ENCODE measurements around the gene GOLGB1. TPM values are rescaled to one million over a fixed set of nuclear protein-coding genes. Genes with fewer than 3 reads are reported as not detected.
"Not testable (repeated sequence)": the region's sequence is repeated elsewhere in the genome, so short reads cannot be mapped to it uniquely, and the experiment has no call there.

GOLGB1 gene, protein sequence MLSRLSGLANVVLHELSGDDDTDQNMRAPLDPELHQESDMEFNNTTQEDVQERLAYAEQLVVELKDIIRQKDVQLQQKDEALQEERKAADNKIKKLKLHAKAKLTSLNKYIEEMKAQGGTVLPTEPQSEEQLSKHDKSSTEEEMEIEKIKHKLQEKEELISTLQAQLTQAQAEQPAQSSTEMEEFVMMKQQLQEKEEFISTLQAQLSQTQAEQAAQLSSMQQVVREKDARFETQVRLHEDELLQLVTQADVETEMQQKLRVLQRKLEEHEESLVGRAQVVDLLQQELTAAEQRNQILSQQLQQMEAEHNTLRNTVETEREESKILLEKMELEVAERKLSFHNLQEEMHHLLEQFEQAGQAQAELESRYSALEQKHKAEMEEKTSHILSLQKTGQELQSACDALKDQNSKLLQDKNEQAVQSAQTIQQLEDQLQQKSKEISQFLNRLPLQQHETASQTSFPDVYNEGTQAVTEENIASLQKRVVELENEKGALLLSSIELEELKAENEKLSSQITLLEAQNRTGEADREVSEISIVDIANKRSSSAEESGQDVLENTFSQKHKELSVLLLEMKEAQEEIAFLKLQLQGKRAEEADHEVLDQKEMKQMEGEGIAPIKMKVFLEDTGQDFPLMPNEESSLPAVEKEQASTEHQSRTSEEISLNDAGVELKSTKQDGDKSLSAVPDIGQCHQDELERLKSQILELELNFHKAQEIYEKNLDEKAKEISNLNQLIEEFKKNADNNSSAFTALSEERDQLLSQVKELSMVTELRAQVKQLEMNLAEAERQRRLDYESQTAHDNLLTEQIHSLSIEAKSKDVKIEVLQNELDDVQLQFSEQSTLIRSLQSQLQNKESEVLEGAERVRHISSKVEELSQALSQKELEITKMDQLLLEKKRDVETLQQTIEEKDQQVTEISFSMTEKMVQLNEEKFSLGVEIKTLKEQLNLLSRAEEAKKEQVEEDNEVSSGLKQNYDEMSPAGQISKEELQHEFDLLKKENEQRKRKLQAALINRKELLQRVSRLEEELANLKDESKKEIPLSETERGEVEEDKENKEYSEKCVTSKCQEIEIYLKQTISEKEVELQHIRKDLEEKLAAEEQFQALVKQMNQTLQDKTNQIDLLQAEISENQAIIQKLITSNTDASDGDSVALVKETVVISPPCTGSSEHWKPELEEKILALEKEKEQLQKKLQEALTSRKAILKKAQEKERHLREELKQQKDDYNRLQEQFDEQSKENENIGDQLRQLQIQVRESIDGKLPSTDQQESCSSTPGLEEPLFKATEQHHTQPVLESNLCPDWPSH (N-terminal part only)
- 10 to 100 TPM; 73.5 to 74.0 TPM for total RNA-seq
- polyA plus RNA-seq: 10 to 100 TPM; 14.5 to 25.5 TPM
- long read RNA-seq, donor 1, full-length matches to known transcripts: 32 of 159 reads
- long read RNA-seq, donor 1, partial matches to known transcripts: 77 of 159 reads
- long read RNA-seq, donor 1, other reads (novel, unspliced or antisense): 50 of 159 reads
- long read RNA-seq, donor 2, full-length matches to known transcripts: 7 of 58 reads
- long read RNA-seq, donor 2, partial matches to known transcripts: 24 of 58 reads
- long read RNA-seq, donor 2, other reads (novel, unspliced or antisense): 27 of 58 reads

DNA sequence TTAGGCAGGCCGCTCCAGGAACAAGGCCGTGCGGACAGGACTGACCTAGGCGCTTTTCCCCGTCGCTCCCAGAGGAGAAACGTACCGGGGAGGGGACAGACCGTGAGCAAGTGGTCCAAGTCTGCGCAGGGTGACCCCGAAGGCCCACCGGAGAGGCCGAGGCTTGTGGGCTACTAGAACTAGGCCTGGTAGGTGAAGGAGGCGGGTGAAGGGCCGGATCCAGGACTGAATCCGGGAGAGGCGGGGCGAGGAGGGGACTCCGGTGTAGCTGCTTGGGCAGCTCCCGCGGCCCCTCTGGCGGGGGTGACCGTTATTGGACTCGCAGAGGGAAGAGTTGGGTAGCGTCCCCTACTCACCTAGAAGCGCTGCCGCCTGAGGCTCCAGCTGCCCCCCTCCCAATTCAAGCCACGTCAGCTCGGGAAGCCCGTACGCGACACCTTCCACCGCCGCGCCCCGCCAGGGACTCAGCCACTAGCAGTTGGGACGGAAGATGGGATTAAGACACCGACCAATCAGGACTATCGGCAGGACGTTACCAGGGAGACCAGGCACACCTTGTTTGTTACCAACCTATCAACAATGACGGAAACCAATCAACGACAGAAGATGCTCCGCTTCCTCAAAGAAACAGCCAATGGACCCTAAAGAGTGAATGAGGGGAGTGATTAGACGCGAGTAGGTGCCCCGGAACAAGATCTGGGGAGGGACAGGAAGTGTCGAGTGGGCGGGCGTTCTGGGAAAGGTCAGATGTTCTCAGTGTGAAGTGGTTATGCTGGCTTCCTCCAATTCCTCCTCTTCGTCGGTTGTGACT lies at the start of gene GOLGB1:
TSS of gene GOLGB1 (minus strand) at position 466 of the 811 bp plus-strand sequence. CDS start 18,770 bp downstream, outside the sequence.
- peak within 1 kb of the TSS; percentile 75 to 87 for H3K4me3 ChIP-seq (ENCODE audit: low read length in 2 of 2)
- H3K9me3 ChIP-seq (ENCODE audit: control insufficient read depth, low read length): no peaks in the 10 kb centered on the region
- peaks cover 0 to 6% of the 10 kb centered on the region in 2 donors for H3K4me1 ChIP-seq (ENCODE audit: control insufficient read depth in 1 of 2, insufficient read depth in 2 of 2, low read length in 2 of 2)
- ATAC-seq (ENCODE audit: low FRiP score) (peak; percentile 99), DNase-seq (peak; percentile 96 to 97)
- intact Hi-C loops (cut with DNase I): loop anchor here in 1 of 2 donors (2.0 kb wide), 1 partner anchor 85 kb away; the partner anchor contains the start of genes EAF2 and IQCB1
- H3K27ac ChIP-seq (ENCODE audit: low read depth in 1 of 2, low read length in 2 of 2): peak within 1 kb of the TSS; percentile 12 to 74
- H3K27me3 ChIP-seq (ENCODE audit: control insufficient read depth in 1 of 2, insufficient read depth in 2 of 2, low read length in 1 of 2): no peaks in the 10 kb centered on the region
- no peaks in the 10 kb centered on the region for H3K36me3 ChIP-seq (ENCODE audit: control insufficient read depth in 1 of 2, insufficient read depth in 2 of 2, low read length in 1 of 2)
- 0% methylated on average over 44 to 51 of the region's 51 CpGs for WGBS, 2 donors

DNA sequence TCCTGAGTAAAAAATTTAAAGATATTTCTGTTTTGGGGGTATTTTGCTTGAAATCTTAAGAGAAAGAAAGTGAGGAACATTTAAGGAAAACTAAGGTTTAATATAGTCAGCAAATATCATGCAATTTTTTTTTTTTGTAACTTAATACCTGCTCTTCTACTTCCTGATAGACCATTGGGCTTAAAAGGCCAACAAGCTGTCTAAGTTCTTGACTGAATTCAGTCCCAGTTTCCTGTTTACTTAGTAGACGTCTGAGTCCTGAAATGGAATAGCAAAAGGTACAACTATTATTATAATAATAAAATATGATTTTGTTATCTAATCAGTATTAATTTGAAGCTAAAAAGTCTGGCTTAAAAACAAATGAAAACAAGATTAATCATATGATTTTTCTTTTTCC lies 47.4 kb upstream of the GOLGB1 start:
- ATAC-seq (ENCODE audit: low FRiP score) (no peak), DNase-seq (no peak)
- WGBS, 2 donors: 2 to 4% methylated on average over 1 of the region's 1 CpG
- intact Hi-C loops (cut with DNase I): no loop called here
- no peaks in the 10 kb centered on the region for H3K9me3 ChIP-seq (ENCODE audit: control insufficient read depth, low read length)
- H3K4me3 ChIP-seq (ENCODE audit: low read length in 2 of 2): no peak overlapping the region
- no peaks in the 10 kb centered on the region for H3K36me3 ChIP-seq (ENCODE audit: control insufficient read depth in 1 of 2, insufficient read depth in 2 of 2, low read length in 1 of 2)
- no peaks in the 10 kb centered on the region for H3K27me3 ChIP-seq (ENCODE audit: control insufficient read depth in 1 of 2, insufficient read depth in 2 of 2, low read length in 1 of 2)
- no peak overlapping the region for H3K27ac ChIP-seq (ENCODE audit: low read depth in 1 of 2, low read length in 2 of 2)
- no peaks in the 10 kb centered on the region for H3K4me1 ChIP-seq (ENCODE audit: control insufficient read depth in 1 of 2, insufficient read depth in 2 of 2, low read length in 2 of 2)

DNA sequence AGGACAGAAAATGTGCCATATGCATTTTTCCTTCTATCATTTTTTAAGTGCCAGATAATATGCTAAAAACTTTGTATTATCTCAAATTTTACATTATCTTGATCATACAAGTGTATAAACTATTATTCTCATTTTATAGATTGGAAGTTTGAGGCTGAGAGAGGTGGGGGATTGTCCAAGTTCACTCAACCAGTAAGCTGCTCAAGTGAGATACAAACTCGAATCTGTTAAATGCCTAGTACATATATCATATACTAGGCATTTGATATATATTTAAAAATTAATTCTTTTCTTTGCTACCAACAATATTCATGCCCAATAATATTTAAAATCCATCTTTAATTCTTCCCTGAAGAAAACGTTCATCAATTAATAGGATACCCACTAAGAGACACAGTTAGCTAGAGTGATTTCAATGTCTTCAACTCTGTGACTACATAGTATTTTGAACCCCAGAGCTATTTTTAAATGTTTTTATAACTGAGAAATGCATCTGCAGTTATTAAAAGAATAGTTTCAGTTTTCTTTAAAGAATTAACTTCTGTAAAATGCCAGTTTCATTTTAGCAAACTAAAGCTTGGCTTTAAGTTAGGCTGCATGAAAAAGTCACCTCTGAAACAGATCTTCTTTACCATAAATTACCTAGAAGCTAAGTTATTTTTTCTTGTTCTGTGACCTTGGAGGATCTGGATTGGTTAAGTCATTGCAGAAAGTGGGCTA lies 44.9 kb upstream of the GOLGB1 start:
- Histone ChIP-seq H3K9me3 (ENCODE audit: control insufficient read depth, low read length) (no peaks in the 10 kb centered on the region), H3K4me3 (ENCODE audit: low read length in 2 of 2) (no peak overlapping the region), H3K27ac (ENCODE audit: low read depth in 1 of 2, low read length in 2 of 2) (no peak overlapping the region), H3K36me3 (ENCODE audit: control insufficient read depth in 1 of 2, insufficient read depth in 2 of 2, low read length in 1 of 2) (no peaks in the 10 kb centered on the region), H3K4me1 (ENCODE audit: control insufficient read depth in 1 of 2, insufficient read depth in 2 of 2, low read length in 2 of 2) (no peaks in the 10 kb centered on the region), H3K27me3 (ENCODE audit: control insufficient read depth in 1 of 2, insufficient read depth in 2 of 2, low read length in 1 of 2) (no peaks in the 10 kb centered on the region)
- intact Hi-C loops (cut with DNase I): no loop called here
- 58 to 67% methylated on average over 2 of the region's 2 CpGs for WGBS, 2 donors
- DNase-seq: no peak
- no peak for ATAC-seq (ENCODE audit: low FRiP score)

DNA sequence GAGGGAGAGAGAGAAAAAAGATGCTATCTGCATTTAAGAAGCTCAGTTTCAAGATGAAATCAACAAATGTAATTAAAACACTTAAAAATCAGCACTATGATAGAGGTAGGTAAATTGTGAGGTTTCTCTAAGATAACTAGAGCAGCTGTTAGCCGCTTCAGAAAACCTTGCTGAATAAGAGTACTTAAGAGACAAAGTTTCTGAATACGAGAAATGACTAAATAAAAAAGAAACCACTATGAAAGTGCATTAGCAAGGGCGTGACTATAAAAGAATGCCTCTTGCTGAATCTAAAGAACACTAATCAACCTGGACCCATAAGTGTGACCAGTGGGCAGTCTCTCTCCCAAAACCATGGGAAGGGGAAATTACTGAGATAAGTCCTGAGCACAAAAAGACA lies 43.5 kb upstream of the GOLGB1 start:
- Histone ChIP-seq H3K9me3 (ENCODE audit: control insufficient read depth, low read length) (no peaks in the 10 kb centered on the region), H3K27me3 (ENCODE audit: control insufficient read depth in 1 of 2, insufficient read depth in 2 of 2, low read length in 1 of 2) (no peaks in the 10 kb centered on the region), H3K4me1 (ENCODE audit: control insufficient read depth in 1 of 2, insufficient read depth in 2 of 2, low read length in 2 of 2) (no peaks in the 10 kb centered on the region), H3K27ac (ENCODE audit: low read depth in 1 of 2, low read length in 2 of 2) (no peak overlapping the region), H3K4me3 (ENCODE audit: low read length in 2 of 2) (no peak overlapping the region), H3K36me3 (ENCODE audit: control insufficient read depth in 1 of 2, insufficient read depth in 2 of 2, low read length in 1 of 2) (no peaks in the 10 kb centered on the region)
- intact Hi-C loops (cut with DNase I): no loop called here
- DNase-seq: no peak
- 93 to 94% methylated on average over 3 of the region's 3 CpGs for WGBS, 2 donors
- no peak for ATAC-seq (ENCODE audit: low FRiP score)

DNA sequence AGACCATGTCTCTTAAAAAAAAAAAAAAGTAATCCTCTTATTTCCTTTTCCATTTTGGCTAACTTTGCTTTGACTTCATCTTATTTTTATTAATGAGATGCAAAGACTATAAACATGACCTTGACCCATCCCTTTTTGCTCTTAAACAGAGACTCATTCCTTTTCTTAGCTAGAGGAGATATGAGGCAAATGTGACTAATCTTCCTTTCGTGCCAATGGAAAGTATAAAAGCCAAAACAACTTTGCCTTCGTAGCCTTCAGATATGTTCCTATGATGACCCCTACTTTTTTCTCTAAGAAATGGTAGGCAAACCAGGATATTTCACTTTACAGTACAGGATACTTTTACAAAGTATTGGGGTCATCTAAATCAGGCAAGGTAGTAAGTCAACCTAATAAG lies 36.9 kb upstream of the GOLGB1 start:
- intact Hi-C loops (cut with DNase I): no loop called here
- DNase-seq (no peak), ATAC-seq (ENCODE audit: low FRiP score) (no peak)
- H3K9me3 ChIP-seq (ENCODE audit: control insufficient read depth, low read length): no peaks in the 10 kb centered on the region
- no peak overlapping the region for H3K27ac ChIP-seq (ENCODE audit: low read depth in 1 of 2, low read length in 2 of 2)
- H3K4me3 ChIP-seq (ENCODE audit: low read length in 2 of 2): no peak overlapping the region
- H3K27me3 ChIP-seq (ENCODE audit: control insufficient read depth in 1 of 2, insufficient read depth in 2 of 2, low read length in 1 of 2): no peaks in the 10 kb centered on the region
- H3K36me3 ChIP-seq (ENCODE audit: control insufficient read depth in 1 of 2, insufficient read depth in 2 of 2, low read length in 1 of 2): peaks cover 0 to 3% of the 10 kb centered on the region in 2 donors
- WGBS, 2 donors: 24% methylated on average over 2 of the region's 2 CpGs
- no peaks in the 10 kb centered on the region for H3K4me1 ChIP-seq (ENCODE audit: control insufficient read depth in 1 of 2, insufficient read depth in 2 of 2, low read length in 2 of 2)

DNA sequence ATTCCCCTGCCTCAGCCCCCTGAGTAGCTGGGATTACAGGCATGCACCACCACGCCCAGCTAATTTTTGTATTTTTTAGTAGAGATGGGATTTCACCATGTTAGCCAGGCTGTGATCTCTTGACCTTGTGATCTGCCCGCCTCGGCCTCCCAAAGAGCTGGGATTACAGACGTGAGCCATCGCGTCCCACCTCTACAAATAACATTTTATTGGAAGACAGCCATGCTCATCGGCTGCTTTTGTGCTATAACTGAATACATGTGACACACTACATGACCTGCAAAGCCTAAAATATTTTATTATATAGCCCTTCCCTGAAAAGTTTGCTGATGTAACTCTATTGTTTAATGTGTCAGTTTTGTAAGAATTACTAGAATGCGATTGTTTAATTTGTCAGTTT lies 33.2 kb upstream of the GOLGB1 start:
- H3K36me3 ChIP-seq (ENCODE audit: control insufficient read depth in 1 of 2, insufficient read depth in 2 of 2, low read length in 1 of 2); H3K9me3 ChIP-seq (ENCODE audit: control insufficient read depth, low read length); H3K27ac ChIP-seq (ENCODE audit: low read depth in 1 of 2, low read length in 2 of 2); intact Hi-C loops (cut with DNase I); ATAC-seq (ENCODE audit: low FRiP score); H3K27me3 ChIP-seq (ENCODE audit: control insufficient read depth in 1 of 2, insufficient read depth in 2 of 2, low read length in 1 of 2); H3K4me3 ChIP-seq (ENCODE audit: low read length in 2 of 2); DNase-seq; H3K4me1 ChIP-seq (ENCODE audit: control insufficient read depth in 1 of 2, insufficient read depth in 2 of 2, low read length in 2 of 2): not testable (repeated sequence)
- WGBS, 2 donors: 85 to 87% methylated on average over 8 of the region's 8 CpGs

DNA sequence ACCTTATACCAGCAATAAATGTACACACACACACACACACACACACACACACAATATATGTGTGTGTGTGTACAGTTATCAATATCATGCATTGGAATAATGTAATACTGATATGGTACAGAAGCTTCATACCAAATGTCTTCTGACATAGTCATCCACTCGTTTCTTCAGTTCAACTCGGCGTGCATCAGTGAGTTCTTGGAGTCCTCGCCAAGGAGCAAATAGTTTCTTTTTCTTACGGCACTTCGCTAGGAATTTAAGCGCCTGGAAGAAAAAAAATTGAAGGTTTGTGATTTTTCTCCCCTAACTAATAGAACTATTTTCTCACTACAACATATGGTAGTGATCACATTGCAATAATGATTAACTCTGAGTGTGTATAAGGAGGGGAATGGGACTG lies 32.1 kb upstream of the GOLGB1 start:
- Histone ChIP-seq H3K36me3 (ENCODE audit: control insufficient read depth in 1 of 2, insufficient read depth in 2 of 2, low read length in 1 of 2) (peaks cover 0 to 10% of the 10 kb centered on the region in 2 donors), H3K9me3 (ENCODE audit: control insufficient read depth, low read length) (no peaks in the 10 kb centered on the region), H3K27me3 (ENCODE audit: control insufficient read depth in 1 of 2, insufficient read depth in 2 of 2, low read length in 1 of 2) (no peaks in the 10 kb centered on the region), H3K27ac (ENCODE audit: low read depth in 1 of 2, low read length in 2 of 2) (no peak overlapping the region), H3K4me3 (ENCODE audit: low read length in 2 of 2) (no peak overlapping the region), H3K4me1 (ENCODE audit: control insufficient read depth in 1 of 2, insufficient read depth in 2 of 2, low read length in 2 of 2) (no peaks in the 10 kb centered on the region)
- DNase-seq (no peak), ATAC-seq (ENCODE audit: low FRiP score) (no peak)
- intact Hi-C loops (cut with DNase I): no loop called here
- 93 to 97% methylated on average over 7 of the region's 7 CpGs for WGBS, 2 donors

Measured in aorta (tissue), 5 donors.